HG02840 (cell line): ENCODE measurements around the gene SLC5A2.

ENCODE experiments used
- ATAC-seq: cut with Tn5 transposase; IDR thresholded peaks from one replicate; pipeline ENCODE4 v1.9.1; 2021; ENCODE audit warnings: mild to moderate bottlenecking, moderate library complexity, moderate number of reproducible peaks; ENCODE audit not compliant: unreplicated experiment, low FRiP score

The SLC5A2 gene

GRCh38 chr16:31459687-31460581, 23.0 kb upstream of the SLC5A2 start:
- ATAC-seq, result peak; percentile 76

GRCh38 chr16:31460582-31461002, 22.3 kb upstream of the SLC5A2 start:
- no peak for ATAC-seq

- ATAC-seq, result no peak
Measured at GRCh38 chr16:31461201-31461920, 21.6 kb upstream of the SLC5A2 start.

- no peak for ATAC-seq
Measured at GRCh38 chr16:31461921-31462804, 20.8 kb upstream of the SLC5A2 start.

- ATAC-seq, result no peak
Measured at GRCh38 chr16:31464348-31464769, 18.6 kb upstream of the SLC5A2 start.

- ATAC-seq, result no peak
Measured at GRCh38 chr16:31464781-31465260, 18.1 kb upstream of the SLC5A2 start.

GRCh38 chr16:31465788-31466370, 17.0 kb upstream of the SLC5A2 start:
- ATAC-seq, result no peak

GRCh38 chr16:31466381-31466841, 16.5 kb upstream of the SLC5A2 start:
- no peak for ATAC-seq

- no peak for ATAC-seq
Measured at GRCh38 chr16:31467151-31467773, 15.7 kb upstream of the SLC5A2 start.

GRCh38 chr16:31467858-31468257, 15.1 kb upstream of the SLC5A2 start:
- ATAC-seq, result no peak

- ATAC-seq, result no peak
Measured at GRCh38 chr16:31470615-31471014, 12.3 kb upstream of the SLC5A2 start.

GRCh38 chr16:31471241-31471874, 11.6 kb upstream of the SLC5A2 start:
- ATAC-seq, result no peak

- peak; percentile 20 for ATAC-seq
Measured at GRCh38 chr16:31471875-31472708, 10.8 kb upstream of the SLC5A2 start, which contains the start of gene TGFB1I1. Gene TGFB1I1, plus strand, starts transcription at chr16:31472152. Its CDS starts 37 bp downstream, at chr16:31472189.

- ATAC-seq, result peak; percentile 66
Measured at GRCh38 chr16:31472709-31473203, 10.2 kb upstream of the SLC5A2 start.

- ATAC-seq, result no peak
Measured at GRCh38 chr16:31473264-31473984, 9.5 kb upstream of the SLC5A2 start.

GRCh38 chr16:31474173-31474714, 8.7 kb upstream of the SLC5A2 start:
- ATAC-seq, result no peak
